HG03060 (cell line): ENCODE results near the gene NPHP1.
"Not testable (repeated sequence)": the region's sequence is repeated elsewhere in the genome, so short reads cannot be mapped to it uniquely, and the experiment has no call there.

Experiments used
- ATAC-seq: cut with Tn5 transposase; IDR thresholded peaks from one replicate; pipeline ENCODE4 v1.9.1; 2021; ENCODE audit warnings: low read depth, moderate number of reproducible peaks; ENCODE audit not compliant: unreplicated experiment

The NPHP1 gene

DNA sequence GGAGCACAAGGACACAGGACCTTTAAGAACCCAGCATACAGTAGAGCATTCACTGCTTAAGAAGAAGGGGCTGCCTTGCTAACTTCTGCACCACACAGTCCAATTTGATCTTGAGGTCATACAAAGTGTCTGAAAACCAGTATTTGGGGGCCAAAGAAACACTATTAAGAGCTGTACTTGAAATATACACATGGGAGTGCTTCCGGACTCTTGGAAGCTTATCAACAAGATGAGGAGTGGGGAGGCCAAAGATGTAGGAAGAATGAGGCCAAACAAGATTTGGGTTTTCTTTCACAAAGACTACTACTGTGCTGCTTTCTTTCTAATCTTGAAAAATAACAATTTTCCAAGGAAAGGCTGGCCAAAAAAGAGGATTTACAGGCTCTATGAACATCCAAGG lies 64.4 kb downstream of the NPHP1 start:
- no peak for ATAC-seq

DNA sequence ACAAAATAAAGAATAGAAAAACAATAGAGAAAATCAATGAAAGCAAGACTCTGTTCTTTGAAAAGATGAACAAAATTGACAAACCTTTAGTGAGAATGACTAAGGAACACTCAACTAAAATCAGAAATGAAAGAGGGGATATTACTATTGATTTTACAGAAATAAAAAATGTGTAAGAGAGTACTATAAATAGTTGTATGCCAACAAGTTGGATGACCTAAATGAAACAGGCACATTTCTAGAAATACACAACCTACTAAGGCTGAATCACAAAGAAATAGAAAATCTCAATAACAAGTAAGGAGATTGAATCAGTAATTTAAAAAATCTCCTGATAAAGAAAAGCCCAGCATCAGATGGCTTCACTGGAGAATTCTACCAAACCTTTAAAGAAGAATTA lies 70.8 kb downstream of the NPHP1 start:
- no peak for ATAC-seq

DNA sequence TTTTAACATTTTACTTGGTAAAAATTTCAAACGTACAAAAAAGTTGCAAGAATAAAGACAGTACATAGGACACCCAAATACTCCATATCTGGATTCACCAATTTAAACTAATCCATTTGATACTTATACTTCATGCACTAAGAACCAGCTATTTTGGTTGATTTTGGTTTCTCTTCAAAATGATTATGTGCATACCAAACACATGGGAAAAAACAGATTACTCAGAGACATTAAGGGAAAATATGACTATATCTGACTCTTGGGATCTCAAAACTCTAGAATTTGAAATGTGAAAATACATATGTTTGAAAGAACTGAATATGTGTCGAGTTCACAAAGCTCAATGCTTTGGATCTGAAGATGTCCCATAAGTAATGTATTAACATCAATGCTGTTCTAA lies 73.6 kb downstream of the NPHP1 start:
- ATAC-seq = no peak

DNA sequence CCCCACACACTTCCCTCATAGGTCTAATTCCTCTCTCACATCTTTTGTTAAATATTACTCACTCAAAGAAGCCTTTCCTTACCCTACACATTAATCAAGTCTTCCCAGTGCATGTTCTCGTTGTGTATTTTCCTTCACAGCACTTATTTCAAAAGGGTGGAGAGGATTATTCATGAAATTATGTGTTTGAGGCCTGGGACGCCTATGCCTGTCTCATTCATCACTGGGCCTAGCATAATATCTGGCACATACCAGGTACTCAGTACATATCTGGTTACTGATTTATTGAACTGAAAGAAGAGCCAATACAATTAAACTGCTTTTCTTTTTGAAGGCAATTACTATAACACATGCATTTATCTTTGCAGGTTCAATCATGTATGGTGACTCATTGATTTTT lies 74.1 kb downstream of the NPHP1 start:
- ATAC-seq = no peak

DNA sequence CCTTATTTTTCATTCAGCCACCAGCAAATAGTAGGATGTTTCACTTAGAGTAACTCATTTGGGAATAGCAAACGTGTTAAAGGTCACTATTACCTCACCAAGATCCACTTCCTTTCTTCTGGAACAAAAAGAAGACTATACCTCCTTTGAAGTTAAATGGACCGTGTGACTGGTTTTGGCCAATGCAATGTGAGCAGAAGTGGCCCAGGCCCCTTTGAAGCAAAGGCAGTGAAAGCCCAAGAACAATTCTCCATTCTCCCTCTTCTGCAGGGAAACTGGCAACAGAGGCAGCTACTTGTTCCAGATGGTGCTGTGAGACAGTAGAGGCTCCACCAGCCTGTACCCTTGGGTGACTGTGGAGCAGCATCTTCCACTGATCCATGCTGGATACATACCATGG lies 77.9 kb downstream of the NPHP1 start:
- ATAC-seq = no peak

DNA sequence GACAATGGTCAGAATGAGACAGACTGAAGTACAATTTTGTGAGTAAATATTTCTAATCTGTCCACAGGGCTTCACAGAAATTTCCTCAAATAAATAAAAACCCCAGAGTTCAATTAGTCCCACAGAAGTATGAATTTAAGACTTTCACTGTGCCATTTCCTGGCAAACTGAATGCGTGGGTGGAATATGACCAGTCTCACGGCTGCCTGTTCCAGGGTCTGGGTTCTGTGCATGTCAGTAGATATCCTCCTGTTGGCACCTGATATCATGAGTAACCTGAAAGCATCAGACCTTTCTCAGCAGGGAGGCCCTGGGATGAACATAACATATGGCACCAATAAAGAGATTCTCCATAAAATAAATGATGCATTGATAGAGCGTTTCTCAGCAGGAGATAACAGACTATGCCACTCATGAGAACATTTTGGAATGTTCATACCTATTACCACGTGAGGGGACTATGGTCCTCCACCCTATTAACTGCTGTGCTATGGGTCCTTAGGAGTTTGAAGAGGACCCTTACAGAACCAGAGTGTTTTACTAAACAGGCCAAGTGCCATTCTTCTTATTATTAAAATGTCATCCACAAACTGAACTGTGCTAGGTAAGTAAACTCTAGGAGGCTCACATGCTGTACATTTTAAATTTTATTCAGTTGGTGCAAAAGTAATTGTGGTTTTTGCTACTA lies 78.6 kb downstream of the NPHP1 start:
- no peak for ATAC-seq

DNA sequence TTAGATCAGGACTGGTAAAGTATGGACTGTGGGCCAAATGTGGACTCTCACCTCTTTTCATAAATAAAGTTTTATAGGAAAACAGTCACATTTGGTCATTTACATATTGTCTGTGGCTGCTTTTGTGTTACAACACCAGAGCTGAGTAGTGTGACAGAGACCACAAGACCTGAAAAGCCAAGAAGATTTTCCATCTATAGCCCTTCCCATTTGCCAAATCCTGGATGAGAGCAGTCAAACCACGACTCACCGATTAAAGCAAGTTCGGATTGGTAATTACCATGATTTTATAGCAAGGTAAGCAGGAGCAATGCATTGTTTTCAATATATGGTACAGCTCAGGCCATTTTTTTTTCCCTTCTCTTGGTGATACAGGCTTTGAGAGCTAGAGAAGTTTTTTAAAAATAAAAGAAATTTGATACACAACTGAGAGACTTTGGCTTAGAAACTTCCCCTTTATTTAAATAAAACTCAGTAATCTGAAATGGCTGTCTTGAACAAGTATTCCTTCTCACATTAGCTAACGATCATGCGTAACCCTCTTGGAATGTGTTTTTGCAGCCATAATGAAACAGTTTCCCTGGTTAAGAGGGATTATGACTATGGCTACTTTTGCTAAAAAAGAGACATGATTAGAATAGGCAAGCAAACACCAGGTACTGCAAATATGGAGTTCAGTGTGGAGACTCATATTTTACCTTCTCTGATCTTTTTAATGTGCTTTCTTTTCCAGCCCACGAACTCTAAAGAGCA lies 79.7 kb downstream of the NPHP1 start:
- ATAC-seq = no peak

DNA sequence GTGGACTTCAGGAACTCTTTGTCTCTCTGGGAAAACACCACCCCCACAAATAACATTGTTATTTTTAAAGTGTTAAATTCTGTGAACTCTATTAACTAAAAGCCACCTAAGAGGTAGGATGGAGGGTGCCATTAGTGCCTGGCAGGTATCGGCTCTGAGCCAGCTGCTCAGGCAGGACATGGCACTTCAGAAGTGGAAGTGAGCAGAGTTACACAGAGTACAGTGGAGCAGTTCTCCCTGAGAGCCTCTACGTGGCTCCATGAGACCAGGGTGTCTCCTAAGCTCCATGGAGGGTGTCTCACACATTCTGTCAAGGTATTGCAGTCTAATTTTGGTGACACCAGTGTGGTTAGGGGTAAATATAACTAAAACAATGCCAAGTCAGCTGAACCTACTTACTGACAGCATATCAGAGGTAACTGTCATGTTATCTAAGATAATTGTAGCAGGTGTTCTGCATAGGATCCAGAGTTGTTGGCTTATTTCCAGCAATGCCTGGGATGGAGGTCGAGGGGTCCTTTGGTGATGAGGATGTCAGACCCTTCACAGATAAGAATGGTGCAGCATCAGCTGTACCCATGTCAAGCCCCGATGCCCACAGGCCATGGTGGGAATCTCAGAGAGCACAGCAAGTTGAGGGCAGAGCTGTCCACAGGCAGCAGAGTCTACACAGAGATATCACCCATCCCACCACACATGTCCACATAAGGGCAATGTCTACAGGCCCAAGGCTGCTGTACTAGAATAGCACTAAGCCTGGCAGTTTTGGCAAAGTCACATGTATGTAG lies 80.6 kb downstream of the NPHP1 start:
- no peak for ATAC-seq

DNA sequence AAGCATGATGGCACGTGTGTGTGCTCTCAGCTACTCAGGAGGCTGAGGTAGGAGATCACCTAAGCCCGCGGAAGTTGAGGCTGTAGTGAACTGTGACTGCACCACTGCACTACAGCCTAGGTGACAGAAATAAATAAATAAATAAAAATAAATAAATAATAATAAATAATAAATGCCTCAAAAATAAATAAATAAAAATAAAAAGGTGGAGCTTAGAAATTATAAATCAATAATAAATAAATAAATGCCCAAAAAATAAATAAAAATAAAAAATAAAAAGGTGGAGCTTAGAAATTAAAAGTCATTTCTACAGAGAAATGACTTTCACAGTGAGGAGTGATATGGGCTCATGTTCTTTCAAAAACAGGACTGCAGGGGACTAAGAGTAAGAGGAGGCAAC lies 83.2 kb downstream of the NPHP1 start:
- ATAC-seq = no peak

DNA sequence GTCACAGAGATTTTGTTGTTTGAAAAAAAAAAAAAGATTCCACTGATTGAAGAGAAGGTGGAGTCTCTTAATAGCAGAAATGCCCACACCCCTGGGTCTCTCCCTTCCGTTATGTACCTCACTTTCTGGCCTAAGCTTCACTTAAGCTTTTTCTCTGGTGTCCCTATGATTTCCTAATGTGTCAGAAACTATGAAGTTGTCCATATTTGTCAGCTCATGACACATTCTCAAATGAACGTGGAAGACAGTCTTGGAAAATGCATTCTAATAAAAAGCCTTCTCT lies 83.8 kb downstream of the NPHP1 start:
- no peak for ATAC-seq

DNA sequence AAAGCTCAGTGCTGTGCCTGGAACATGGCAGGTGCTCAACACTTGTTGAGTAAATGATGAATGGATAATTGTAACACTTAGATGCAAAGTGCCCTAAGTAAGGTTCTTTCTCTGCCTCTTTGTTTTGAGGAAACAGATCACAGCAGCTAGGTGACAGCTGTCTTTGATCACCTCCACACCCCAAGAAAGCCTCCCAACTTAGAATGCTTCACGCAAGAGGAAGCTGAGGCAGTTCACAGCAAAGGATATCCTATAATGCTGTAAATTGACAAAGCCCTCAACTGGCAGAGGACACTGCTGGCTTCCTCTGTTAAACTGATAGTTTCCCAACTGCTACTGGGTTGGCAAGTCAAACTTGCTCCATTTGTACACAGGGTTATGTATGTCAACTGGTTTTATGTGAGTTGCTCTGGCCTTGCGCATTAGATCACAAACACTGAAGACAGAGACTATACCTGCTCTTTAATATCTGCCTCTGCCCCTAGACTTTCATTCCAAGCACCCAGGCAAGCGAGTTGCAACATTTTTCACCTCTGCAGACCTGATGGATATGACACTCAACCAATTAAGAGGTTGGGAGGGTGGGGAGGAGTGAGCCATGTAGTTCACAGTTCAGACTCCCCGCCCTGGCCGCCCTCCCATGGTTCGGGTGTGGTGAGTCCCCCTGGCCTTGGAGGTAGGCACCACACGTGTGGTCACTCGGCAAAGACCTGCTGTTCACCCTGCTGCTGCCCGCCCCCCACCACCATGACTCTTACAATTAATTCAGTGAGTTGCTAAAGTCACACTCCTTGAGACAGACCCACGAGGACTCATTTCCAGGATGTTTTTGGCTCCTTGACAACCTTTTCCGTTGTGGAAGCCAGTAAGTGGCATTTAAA lies 84.4 kb downstream of the NPHP1 start:
- ATAC-seq = no peak

DNA sequence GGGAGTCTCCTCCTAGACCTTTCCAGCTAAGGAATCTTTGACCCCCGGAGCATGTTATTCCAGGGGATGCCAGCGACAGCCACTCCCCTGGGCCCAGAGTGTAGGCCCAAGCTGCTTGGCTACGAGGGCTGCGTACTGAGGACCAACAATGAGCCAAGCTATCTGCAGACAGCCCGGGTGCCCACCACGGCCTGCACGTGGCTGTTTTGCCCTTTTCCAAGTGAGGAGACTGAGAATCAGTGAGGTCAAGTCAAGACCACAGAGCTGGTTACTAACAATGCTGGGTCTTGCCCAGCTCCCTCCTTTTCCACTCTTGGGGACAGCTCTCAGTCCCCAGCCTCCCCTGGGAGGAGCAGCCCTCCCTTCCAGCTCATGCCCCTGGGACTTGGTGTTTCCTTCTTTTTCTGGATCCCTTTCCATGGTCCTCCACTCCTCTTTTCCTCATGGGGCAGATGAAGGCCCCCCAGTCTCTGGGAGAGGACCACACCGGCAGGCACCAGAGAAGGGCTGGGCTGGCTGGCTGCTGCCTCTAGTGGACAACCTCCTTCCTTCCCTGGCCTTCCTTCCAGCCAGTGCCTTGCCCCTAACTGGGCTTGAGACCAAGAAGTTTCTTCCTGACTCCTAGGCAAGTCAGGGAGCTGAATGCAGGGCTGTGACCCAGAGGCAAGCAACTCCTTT lies 88.6 kb downstream of the NPHP1 start:
- ATAC-seq = no peak

DNA sequence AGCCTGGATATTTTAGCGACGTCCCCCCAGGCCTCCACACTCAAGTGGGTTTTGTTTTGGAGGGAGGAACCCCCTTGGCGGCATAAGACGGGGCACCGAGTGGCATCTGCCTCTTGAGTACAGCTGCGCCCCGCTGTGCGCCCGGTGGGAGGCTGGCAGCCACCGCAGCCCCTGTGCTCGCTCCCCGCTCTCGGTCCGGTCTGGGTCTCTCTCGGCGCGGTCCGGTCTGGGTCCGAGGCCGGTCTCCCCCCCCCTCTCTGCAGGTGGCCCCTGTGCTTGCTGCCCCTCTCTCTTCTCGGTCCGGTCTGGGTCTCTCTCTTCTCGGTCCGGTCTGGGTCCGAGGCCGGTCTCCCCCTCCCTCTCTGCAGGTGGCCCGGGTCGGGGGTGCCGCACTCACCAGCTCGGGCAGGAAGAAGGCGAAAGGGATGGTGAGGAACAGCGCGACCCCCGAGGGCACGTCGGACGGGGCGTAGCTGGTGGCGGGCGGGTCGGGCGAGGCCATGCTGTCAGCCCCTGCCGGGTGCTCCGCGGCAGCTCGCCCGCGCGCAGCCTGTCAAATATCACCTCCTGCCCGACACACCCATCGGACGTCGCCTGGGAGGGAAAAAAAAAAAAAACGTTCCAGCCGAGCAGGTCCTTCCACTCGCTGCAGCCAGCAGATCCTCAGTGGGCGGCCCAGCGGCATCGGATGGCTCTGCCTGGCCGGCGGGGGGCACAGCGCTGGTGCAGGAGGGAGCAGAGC lies 89.4 kb downstream of the NPHP1 start, which contains the start of gene MALL:
Gene MALL (minus strand): TSS at position 532 of the 742 bp plus-strand sequence. CDS start 30 bp downstream, at position 502.
- no peak for ATAC-seq

DNA sequence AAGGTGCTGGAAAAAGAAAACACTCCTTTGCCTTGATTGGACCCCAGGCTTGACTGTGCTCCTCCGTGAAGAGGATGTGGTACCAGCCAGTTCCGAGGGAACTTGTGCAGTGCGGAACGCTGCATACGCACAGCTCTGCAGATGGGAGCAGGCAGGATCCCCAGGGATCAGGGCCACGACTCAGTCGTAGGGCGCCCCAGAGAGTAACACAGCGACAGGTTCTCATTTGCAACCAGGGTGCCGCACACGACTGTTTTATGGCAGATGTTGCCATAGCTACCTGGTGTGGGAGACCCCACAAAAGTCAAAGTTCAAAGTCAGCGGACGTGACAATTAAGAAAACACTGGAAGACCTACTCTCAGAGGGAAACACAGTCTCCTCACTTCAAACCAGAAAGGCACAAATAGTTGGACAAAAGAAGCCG lies 90.0 kb downstream of the NPHP1 start:
- no peak for ATAC-seq

DNA sequence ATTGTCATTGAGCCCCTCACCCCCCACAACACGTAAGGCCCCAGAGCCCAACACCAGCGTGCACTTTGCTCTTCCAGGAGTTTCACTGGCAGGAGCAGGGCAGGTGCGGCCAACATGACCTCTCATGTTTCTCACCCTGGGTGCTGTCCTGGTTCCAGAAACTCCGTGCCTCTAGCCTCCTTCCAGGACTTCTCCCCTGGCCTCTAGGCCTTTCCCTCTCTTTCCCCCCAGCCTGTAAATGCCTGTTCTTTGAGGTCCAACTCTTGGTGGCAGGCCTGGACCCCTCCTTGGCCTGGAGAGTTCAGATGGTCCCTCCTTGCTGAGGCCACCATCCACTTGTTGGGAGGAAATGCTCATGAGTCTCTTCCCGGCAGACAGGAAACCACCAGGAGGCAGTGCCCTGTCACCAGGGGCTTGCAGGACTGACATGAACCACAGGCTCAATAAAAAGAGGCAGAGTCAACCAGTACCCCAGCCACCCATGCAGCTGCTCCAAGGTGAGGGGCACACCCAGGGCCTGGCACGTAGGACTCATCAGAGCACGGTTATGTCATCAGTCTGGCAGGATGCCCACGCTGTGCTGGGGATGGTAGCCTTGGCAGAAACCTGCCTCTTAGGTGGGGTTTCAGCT lies 90.7 kb downstream of the NPHP1 start:
- ATAC-seq = no peak

DNA sequence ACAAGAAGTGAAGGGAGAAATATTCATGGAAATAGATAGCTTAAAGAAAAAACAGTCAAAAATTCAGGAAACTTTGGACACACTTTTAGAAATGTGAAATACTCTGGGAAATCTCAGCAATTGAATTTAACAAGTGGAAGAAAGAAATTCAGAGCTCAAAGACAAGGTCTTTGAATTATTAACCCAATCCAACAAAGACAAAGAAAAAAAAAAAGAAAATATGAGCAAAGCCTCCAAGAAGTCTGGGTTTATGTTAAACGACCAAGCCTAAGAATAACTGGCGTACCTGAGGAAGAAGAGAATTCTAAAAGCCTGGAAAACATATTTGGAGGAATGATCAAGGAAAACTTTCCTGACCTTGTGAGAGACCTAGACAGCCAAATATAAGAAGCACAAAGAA lies 96.5 kb downstream of the NPHP1 start:
- ATAC-seq = not testable (repeated sequence)

DNA sequence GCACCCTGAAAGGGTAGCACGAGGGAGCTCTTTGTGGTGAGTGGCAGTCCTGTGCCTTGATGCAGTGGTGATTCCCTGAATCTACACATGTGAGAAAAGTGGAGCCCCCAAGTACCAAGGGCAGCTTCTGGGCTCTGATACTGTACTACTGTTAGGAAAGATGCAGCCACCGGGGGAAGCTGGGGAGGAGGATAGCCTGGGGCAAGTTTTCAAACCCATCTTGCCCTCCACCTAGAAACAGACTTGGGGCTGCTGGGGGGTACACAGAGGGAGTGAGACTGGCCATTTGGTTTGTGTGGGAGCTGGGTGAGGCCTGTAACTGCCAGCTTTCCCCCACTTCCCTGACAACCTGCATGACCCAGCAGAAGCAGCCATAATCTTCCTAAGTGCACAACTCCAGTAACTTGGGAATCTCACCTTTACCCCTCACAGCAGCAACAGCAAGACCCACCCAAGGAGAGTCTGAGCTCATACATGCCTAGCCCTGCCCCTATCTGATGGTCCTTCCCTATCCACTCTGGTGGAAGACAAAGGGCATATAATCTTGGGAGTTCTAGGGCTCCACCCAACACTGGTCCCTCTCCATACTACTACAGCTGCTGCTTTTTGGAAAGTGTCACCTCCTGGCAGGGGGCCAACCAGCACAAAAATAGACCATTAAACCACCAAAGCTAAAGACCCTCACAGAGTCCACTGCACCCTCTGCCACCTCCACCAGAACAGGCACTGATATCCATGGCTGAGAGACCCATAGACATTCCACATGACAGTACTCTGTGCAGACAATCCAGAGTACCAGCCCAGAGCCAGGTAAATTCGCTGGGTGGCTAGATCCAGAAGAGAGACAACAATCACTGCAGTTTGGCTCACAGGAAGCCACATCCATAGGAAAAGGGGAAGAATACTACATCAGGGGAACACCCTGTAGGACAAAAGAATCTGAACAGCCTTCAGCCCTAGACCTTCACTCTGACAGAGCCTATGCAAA lies 97.4 kb downstream of the NPHP1 start:
- no peak for ATAC-seq

DNA sequence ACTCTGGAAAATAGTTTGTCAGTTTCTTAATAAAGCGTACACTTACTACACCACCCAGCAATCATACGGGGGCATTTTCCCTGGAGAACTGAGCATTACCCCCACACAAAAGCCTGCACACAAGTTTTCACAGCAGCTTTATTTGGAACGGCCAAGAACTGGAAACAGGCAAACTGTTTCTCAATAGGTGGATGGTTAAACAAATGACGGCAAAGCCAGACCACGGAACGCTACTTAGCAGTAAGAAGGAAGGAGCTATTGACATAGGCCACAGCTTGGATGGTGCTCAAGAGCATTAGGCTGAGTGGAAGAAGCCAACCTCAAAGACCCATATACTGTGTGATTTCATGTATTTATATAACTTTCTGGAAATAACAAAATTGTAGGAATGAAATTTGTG lies 98.2 kb downstream of the NPHP1 start:
- ATAC-seq = no peak
